Skeletal muscle tissue (tissue), 4 donors: Measurements from ENCODE around the gene MRM3. TPM values are rescaled to one million over a fixed set of nuclear protein-coding genes. Genes with fewer than 3 reads are reported as not detected.

ENCODE experiments used
- H3K27ac ChIP-seq: one replicate; pipeline ENCODE4 v1.7.0; 2013; ENCODE audit warnings: mild to moderate bottlenecking, low read depth, low read length, inconsistent platforms
- H3K27me3 ChIP-seq, 3 donors: one replicate each; pipeline ENCODE4 v1.7.0; 2013; ENCODE audit warnings: low read length in 3 of 3; ENCODE audit not compliant: control insufficient read depth in 3 of 3, insufficient read depth in 3 of 3
- H3K36me3 ChIP-seq, 3 donors: one replicate each; pipeline ENCODE4 v1.7.0; 2013; ENCODE audit warnings: low read length in 3 of 3; ENCODE audit not compliant: control insufficient read depth in 3 of 3, insufficient read depth in 3 of 3
- H3K4me1 ChIP-seq, 3 donors: one replicate each; pipeline ENCODE4 v1.7.0; 2013; ENCODE audit warnings: low read length in 3 of 3, mild to moderate bottlenecking in 3 of 3; ENCODE audit not compliant: control insufficient read depth in 3 of 3, insufficient read depth in 3 of 3
- H3K4me3 ChIP-seq, 3 donors: one replicate each; pipeline ENCODE4 v1.7.0; 2013; ENCODE audit warnings: low read length in 3 of 3
- H3K9ac ChIP-seq, 3 donors: one replicate each; pipeline ENCODE4 v1.7.0; 2013; ENCODE audit warnings: low read length in 3 of 3, mild to moderate bottlenecking in 3 of 3, moderate library complexity in 2 of 3, low read depth in 1 of 3
- H3K9me3 ChIP-seq, 3 donors: one replicate each; pipeline ENCODE4 v1.7.0; 2013; ENCODE audit warnings: low read length in 3 of 3; ENCODE audit not compliant: control insufficient read depth in 3 of 3
- total RNA-seq: library from RNA; depleted of rRNA; stranded (reverse); fragments of >200 nt; gene quantifications from one replicate; pipeline ENCODE4 v1.2.3, GENCODE V29; 2014
- donor health status: Osteomylitis.

MRM3 gene, protein sequence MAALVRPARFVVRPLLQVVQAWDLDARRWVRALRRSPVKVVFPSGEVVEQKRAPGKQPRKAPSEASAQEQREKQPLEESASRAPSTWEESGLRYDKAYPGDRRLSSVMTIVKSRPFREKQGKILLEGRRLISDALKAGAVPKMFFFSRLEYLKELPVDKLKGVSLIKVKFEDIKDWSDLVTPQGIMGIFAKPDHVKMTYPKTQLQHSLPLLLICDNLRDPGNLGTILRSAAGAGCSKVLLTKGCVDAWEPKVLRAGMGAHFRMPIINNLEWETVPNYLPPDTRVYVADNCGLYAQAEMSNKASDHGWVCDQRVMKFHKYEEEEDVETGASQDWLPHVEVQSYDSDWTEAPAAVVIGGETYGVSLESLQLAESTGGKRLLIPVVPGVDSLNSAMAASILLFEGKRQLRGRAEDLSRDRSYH
- total RNA-seq = 18.8 TPM

GRCh38 chr17:781805-782731 lies at the start of gene MRM3, which contains the start of gene GLOD4:
Gene MRM3, plus strand, starts transcription at chr17:782353. Its CDS starts 26 bp downstream, at chr17:782379.
Gene GLOD4, minus strand, starts transcription at chr17:782280. Its CDS starts 25 bp downstream, at chr17:782255.
- H3K9me3 ChIP-seq = no peaks in the 10 kb centered on the region
- H3K9ac ChIP-seq = peak within 1 kb of the TSS; percentile 93 to 98 (median 95)
- H3K4me3 ChIP-seq = peak within 1 kb of the TSS; percentile 94 to 97 (median 96)
- peaks cover 12 to 29% (median 27%) of the 10 kb centered on the region in 3 donors for H3K36me3 ChIP-seq
- H3K27me3 ChIP-seq = no peaks in the 10 kb centered on the region
- peaks cover 18 to 32% (median 26%) of the 10 kb centered on the region in 3 donors for H3K4me1 ChIP-seq
- peak within 1 kb of the TSS; percentile 89 for H3K27ac ChIP-seq

- Histone ChIP-seq H3K4me3 (peak overlapping the region; percentile 65 to 70 (median 67)), H3K9ac (peak overlapping the region; percentile 45 to 72 (median 70)), H3K27me3 (no peaks in the 10 kb centered on the region), H3K36me3 (no peaks in the 10 kb centered on the region), H3K4me1 (peaks cover 8 to 17% (median 13%) of the 10 kb centered on the region in 3 donors), H3K27ac (no peak overlapping the region), H3K9me3 (no peaks in the 10 kb centered on the region)
These were observed 49.0 kb upstream of the MRM3 start for GRCh38 chr17:732902-733720.

GRCh38 chr17:733743-734142 lies 48.4 kb upstream of the MRM3 start:
- no peaks in the 10 kb centered on the region for H3K27me3 ChIP-seq
- H3K4me1 ChIP-seq = peaks cover 8 to 17% (median 13%) of the 10 kb centered on the region in 3 donors
- peak overlapping the region in 1 of 3 donors; percentile 70 for H3K4me3 ChIP-seq
- H3K9me3 ChIP-seq = no peaks in the 10 kb centered on the region
- H3K36me3 ChIP-seq = peaks cover 0 to 2% (median 0%) of the 10 kb centered on the region in 3 donors
- no peak overlapping the region for H3K27ac ChIP-seq
- H3K9ac ChIP-seq = no peak overlapping the region

GRCh38 chr17:737561-738113 lies 44.5 kb upstream of the MRM3 start:
- H3K27me3 ChIP-seq = no peaks in the 10 kb centered on the region
- no peak overlapping the region for H3K27ac ChIP-seq
- no peaks in the 10 kb centered on the region for H3K9me3 ChIP-seq
- H3K36me3 ChIP-seq = peaks cover 11 to 24% (median 21%) of the 10 kb centered on the region in 3 donors
- H3K4me3 ChIP-seq = no peak overlapping the region
- H3K9ac ChIP-seq = no peak overlapping the region
- peaks cover 6 to 9% (median 8%) of the 10 kb centered on the region in 3 donors for H3K4me1 ChIP-seq

DNA sequence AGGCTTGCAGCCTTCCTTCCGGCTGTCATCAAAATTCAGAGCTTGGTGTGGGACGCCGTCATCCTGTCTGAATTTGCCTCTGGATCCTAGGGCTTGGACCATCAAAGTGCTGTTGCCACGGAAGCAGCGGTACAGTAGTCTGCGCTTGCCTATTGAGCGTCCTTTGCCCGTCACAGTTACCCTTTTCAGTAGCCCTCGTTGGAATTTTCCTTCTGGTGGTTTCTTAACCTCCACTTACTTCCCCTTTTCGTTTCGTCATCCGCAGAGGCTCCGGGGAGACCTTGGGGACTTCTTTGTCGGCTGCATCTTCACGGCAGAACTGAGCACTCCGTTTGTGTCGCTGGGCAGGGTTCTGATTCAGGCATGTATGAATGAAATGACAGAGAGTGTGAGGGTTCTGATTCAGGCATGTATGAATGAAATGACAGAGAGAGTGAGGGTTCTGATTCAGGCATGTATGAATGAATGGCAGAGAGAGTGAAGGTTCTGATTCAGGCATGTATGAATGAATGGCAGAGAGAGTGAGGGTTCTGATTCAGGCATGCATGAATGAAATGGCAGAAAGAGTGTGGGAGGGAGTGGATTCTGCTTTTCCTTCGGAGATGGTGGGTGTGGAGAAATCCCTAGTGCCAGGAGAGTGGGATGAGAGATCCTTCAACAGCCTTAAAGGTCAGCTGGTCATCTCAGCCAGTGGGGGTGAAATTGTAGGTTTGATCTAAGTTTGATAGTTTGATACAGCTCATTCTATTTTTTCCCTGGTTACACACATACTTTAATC lies 41.7 kb upstream of the MRM3 start:
- no peaks in the 10 kb centered on the region for H3K27me3 ChIP-seq
- no peaks in the 10 kb centered on the region for H3K9me3 ChIP-seq
- H3K27ac ChIP-seq = no peak overlapping the region
- no peak overlapping the region for H3K4me3 ChIP-seq
- H3K36me3 ChIP-seq = peaks cover 29 to 45% (median 43%) of the 10 kb centered on the region in 3 donors
- H3K4me1 ChIP-seq = no peaks in the 10 kb centered on the region
- no peak overlapping the region for H3K9ac ChIP-seq

DNA sequence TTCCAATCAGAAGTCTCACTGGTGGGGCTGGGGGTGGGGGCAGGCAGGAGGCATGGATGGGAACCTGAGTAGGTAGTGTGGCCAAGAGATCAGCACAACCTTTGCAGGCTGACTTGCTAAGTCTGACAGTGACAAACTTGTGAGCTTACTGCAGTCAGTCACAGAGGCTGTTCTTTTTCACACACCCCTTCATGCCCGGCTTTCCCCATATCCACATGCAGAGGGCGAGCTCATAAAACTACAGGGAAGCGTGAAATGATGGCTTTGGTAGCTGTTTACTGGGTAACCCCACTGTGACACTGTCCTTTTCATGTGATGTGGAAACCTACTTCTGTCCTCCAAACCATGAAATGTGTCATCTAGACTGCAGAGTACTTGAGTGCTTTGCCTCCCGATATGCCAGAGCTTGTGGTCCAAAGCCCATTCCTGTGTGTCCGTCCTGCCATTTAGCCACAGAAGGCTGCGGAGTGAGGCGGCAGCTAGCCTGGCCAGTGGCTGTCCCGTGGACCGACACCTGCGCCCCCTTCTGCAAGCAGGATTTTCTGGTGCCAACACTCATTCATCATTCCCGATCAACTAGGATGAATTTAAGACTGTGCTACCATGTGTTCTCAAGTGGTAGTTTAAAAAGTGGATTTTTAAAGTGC lies 39.9 kb upstream of the MRM3 start:
- Histone ChIP-seq H3K4me1 (no peaks in the 10 kb centered on the region), H3K4me3 (no peak overlapping the region), H3K9me3 (no peaks in the 10 kb centered on the region), H3K27ac (no peak overlapping the region), H3K36me3 (peaks cover 46 to 62% (median 61%) of the 10 kb centered on the region in 3 donors), H3K27me3 (no peaks in the 10 kb centered on the region), H3K9ac (no peak overlapping the region)

- Histone ChIP-seq H3K4me3 (no peak overlapping the region), H3K36me3 (peaks cover 54 to 70% (median 69%) of the 10 kb centered on the region in 3 donors), H3K9me3 (no peaks in the 10 kb centered on the region), H3K27ac (no peak overlapping the region), H3K4me1 (no peaks in the 10 kb centered on the region), H3K9ac (no peak overlapping the region), H3K27me3 (no peaks in the 10 kb centered on the region)
These were observed 39.0 kb upstream of the MRM3 start for GRCh38 chr17:743139-743538.

DNA sequence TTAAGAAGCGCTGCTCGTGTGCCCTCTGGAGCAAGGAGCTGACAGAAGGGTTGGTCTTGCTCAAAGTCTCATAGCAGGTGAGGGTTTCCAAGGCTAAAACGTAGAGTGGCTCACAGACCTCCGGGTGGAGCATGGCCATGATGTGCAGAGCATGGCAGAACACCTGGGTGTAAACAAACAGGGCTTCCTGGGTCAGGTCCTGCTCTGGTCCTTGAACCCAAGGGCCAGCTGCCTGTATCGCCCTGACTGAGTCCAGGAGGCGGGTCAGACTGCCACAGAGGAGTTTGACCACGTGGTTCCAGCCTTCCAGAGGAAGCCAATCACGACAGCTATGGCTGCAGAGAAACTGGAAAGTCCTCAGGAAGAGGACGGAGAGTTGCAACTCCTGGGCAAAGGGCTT lies 37.2 kb upstream of the MRM3 start:
- peaks cover 54 to 72% (median 70%) of the 10 kb centered on the region in 3 donors for H3K36me3 ChIP-seq
- H3K4me3 ChIP-seq = no peak overlapping the region
- H3K9ac ChIP-seq = no peak overlapping the region
- H3K27me3 ChIP-seq = no peaks in the 10 kb centered on the region
- H3K9me3 ChIP-seq = no peaks in the 10 kb centered on the region
- peaks cover 1 to 6% (median 3%) of the 10 kb centered on the region in 3 donors for H3K4me1 ChIP-seq
- H3K27ac ChIP-seq = no peak overlapping the region
